Nephron (organoid): ENCODE data around the gene HOXD10.

ENCODE experiments used
- H3K27ac Mint-ChIP-seq, 3 experiments: 2 replicates each; pipeline ENCODE4 v1.8.0; 2020; ENCODE audit warnings: mixed read lengths in 3 of 3, mild to moderate bottlenecking in 2 of 3, moderate library complexity in 1 of 3
- H3K27me3 Mint-ChIP-seq: 2 replicates; pipeline ENCODE4 v1.8.0; 2021; ENCODE audit warnings: low read depth, mild to moderate bottlenecking, moderate library complexity, mixed read lengths
- H3K36me3 Mint-ChIP-seq: 2 replicates; pipeline ENCODE4 v1.8.0; 2020; ENCODE audit warnings: low read depth, mixed read lengths
- H3K4me1 Mint-ChIP-seq: 2 replicates; pipeline ENCODE4 v1.8.0; 2020; ENCODE audit warnings: mixed read lengths
- H3K4me3 Mint-ChIP-seq, 3 experiments: 2 replicates each; pipeline ENCODE4 v1.8.0; 2020; ENCODE audit warnings: mild to moderate bottlenecking in 3 of 3, mixed read lengths in 3 of 3, moderate library complexity in 2 of 3
- H3K9me3 Mint-ChIP-seq: 2 replicates; pipeline ENCODE4 v1.8.0; 2020; ENCODE audit warnings: mixed read lengths
- CTCF ChIP-seq, 3 experiments: fragments of 200-600 bp; sonication (generic); IDR thresholded peaks; one replicate each; pipeline ENCODE4 v1.5.0; 2021; ENCODE audit warnings: antibody characterized with exemption in 3 of 3; ENCODE audit not compliant: unreplicated experiment in 3 of 3

The HOXD10 gene

GRCh38 chr2:176078541-176079284 is 37.9 kb upstream of the HOXD10 start:
- no peak overlapping the region for H3K27ac Mint-ChIP-seq
- peak overlapping the region; percentile 63 to 69 (median 68) for H3K4me3 Mint-ChIP-seq
- no peaks in the 10 kb centered on the region for H3K36me3 Mint-ChIP-seq
- H3K27me3 Mint-ChIP-seq, result peaks cover 97% of the 10 kb centered on the region
- no peak for TF ChIP-seq CTCF (IDR thresholded peaks at IDR 0.05; ENCODE audit: unreplicated experiment in 3 of 3)
- H3K9me3 Mint-ChIP-seq, result peaks cover 3% of the 10 kb centered on the region
- peaks cover 30% of the 10 kb centered on the region for H3K4me1 Mint-ChIP-seq

- H3K27ac Mint-ChIP-seq, result no peak overlapping the region
- peaks cover 3% of the 10 kb centered on the region for H3K9me3 Mint-ChIP-seq
- H3K4me1 Mint-ChIP-seq, result peaks cover 33% of the 10 kb centered on the region
- peak overlapping the region; percentile 63 to 69 (median 68) for H3K4me3 Mint-ChIP-seq
- no peaks in the 10 kb centered on the region for H3K36me3 Mint-ChIP-seq
- H3K27me3 Mint-ChIP-seq, result peaks cover 97% of the 10 kb centered on the region
- no peak for TF ChIP-seq CTCF (IDR thresholded peaks at IDR 0.05; ENCODE audit: unreplicated experiment in 3 of 3)
Observed at GRCh38 chr2:176079285-176079830, 37.2 kb upstream of the HOXD10 start.

GRCh38 chr2:176079831-176080539 is 36.6 kb upstream of the HOXD10 start:
- H3K27ac Mint-ChIP-seq, result no peak overlapping the region
- H3K4me3 Mint-ChIP-seq, result peak overlapping the region; percentile 63 to 69 (median 68)
- TF ChIP-seq CTCF (IDR thresholded peaks at IDR 0.05; ENCODE audit: unreplicated experiment in 3 of 3), result peak; percentile 87 to 93 (median 93)
- peaks cover 39% of the 10 kb centered on the region for H3K4me1 Mint-ChIP-seq
- no peaks in the 10 kb centered on the region for H3K36me3 Mint-ChIP-seq
- H3K27me3 Mint-ChIP-seq, result peaks cover 97% of the 10 kb centered on the region
- H3K9me3 Mint-ChIP-seq, result peaks cover 3% of the 10 kb centered on the region

GRCh38 chr2:176080540-176081375 is 35.8 kb upstream of the HOXD10 start:
- H3K36me3 Mint-ChIP-seq, result no peaks in the 10 kb centered on the region
- peaks cover 97% of the 10 kb centered on the region for H3K27me3 Mint-ChIP-seq
- no peak overlapping the region for H3K27ac Mint-ChIP-seq
- H3K9me3 Mint-ChIP-seq, result peaks cover 3% of the 10 kb centered on the region
- H3K4me1 Mint-ChIP-seq, result peaks cover 43% of the 10 kb centered on the region
- H3K4me3 Mint-ChIP-seq, result peak overlapping the region; percentile 43 to 71 (median 61)
- TF ChIP-seq CTCF (IDR thresholded peaks at IDR 0.05; ENCODE audit: unreplicated experiment in 3 of 3), result no peak

GRCh38 chr2:176081376-176081836 is 35.2 kb upstream of the HOXD10 start:
- Mint-ChIP-seq H3K27me3 (peaks cover 97% of the 10 kb centered on the region), H3K4me3 (peak overlapping the region; percentile 36 to 71 (median 61)), H3K36me3 (no peaks in the 10 kb centered on the region), H3K27ac (no peak overlapping the region), H3K4me1 (peaks cover 43% of the 10 kb centered on the region), H3K9me3 (peaks cover 3% of the 10 kb centered on the region)
- TF ChIP-seq CTCF (IDR thresholded peaks at IDR 0.05; ENCODE audit: unreplicated experiment in 3 of 3), result no peak
